ENCODE data around the gene NUP155.

DNA sequence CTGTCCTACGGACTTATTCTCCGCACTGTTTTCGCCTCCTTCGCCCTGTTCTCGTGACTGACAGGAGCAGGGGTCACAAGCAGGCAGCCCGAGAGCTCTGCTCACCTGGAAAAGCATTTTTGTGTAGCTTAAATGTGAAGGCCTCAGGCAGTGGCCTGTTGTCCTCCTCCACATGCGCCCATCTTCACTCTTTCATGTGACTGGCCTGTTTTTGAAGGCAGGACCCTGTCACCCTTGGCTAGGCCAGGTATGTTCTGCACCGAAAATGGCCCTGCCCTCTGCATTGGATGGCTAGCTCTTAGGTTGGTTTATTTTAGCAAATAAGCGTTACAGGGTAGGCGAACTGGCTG, 121.1 kb downstream of the NUP155 start:
- TF ChIP-seq, protein P1, sequence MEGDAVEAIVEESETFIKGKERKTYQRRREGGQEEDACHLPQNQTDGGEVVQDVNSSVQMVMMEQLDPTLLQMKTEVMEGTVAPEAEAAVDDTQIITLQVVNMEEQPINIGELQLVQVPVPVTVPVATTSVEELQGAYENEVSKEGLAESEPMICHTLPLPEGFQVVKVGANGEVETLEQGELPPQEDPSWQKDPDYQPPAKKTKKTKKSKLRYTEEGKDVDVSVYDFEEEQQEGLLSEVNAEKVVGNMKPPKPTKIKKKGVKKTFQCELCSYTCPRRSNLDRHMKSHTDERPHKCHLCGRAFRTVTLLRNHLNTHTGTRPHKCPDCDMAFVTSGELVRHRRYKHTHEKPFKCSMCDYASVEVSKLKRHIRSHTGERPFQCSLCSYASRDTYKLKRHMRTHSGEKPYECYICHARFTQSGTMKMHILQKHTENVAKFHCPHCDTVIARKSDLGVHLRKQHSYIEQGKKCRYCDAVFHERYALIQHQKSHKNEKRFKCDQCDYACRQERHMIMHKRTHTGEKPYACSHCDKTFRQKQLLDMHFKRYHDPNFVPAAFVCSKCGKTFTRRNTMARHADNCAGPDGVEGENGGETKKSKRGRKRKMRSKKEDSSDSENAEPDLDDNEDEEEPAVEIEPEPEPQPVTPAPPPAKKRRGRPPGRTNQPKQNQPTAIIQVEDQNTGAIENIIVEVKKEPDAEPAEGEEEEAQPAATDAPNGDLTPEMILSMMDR (IDR thresholded peaks at IDR 0.05) = no peak
- TF ChIP-seq POLR2AphosphoS5 (IDR thresholded peaks at IDR 0.05) = no peak
